Ramos (cell line): ENCODE results near the gene PLA2G12B.
"Not testable (repeated sequence)": the region's sequence is repeated elsewhere in the genome, so short reads cannot be mapped to it uniquely, and the experiment has no call there.

Experiments used
- in situ Hi-C: fragments of 300-500 bp; cut with MboI; formaldehyde crosslinking; loops from one replicate; pipeline ENCODE4 v1.14.3; 2022; ENCODE audit warnings: low sequenced_read_pairs; ENCODE audit not compliant: unreplicated experiment

The PLA2G12B gene, protein sequence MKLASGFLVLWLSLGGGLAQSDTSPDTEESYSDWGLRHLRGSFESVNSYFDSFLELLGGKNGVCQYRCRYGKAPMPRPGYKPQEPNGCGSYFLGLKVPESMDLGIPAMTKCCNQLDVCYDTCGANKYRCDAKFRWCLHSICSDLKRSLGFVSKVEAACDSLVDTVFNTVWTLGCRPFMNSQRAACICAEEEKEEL

DNA sequence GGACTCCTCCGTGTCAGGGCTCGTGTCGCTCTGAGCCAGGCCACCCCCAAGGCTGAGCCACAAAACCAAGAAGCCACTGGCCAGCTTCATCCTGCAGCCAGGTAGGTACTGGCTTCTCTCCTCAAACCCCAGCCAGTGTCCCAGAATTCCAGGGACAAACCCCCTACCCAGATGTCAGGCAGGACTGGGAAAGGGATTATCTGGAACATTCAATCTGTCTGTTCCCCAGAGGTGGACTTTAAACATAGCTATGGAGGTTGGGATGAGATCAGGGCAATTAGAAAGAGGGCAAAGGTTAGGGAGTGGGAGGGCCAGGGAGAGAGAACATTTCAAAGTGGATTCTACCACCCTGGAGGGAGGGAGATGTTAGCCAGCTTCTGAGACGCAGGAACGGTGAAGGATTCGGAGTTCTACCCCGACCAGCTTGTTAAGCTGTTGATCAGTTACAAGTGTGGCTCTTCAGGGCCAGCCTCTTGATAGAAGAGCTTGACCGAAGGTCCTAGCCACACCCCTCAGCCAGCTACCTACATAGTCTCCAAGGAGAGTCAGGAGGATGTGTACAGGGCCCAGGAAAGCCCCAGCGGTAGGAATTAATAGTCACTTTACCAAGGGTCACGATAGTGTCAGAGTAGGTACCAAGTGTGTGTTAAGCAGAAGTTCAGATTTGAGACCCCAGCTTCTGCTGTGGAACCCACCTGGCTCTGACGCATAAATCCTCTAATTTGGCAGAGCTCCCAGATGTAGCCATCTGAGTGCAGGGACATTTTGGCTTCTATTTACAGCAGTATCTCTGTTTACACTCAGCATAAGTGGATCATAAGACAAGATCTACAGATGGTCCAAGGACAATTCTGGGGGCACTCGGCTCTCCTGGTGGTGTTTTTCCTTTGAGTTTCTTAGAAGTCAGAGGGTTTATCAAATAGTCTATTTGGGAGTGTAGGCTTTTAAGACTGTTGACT is at the start of gene PLA2G12B:
TSS of gene PLA2G12B (minus strand) at position 211 of the 959 bp plus-strand sequence. CDS start at position 90, 121 bp downstream.
- in situ Hi-C loops, result no loop called here

DNA sequence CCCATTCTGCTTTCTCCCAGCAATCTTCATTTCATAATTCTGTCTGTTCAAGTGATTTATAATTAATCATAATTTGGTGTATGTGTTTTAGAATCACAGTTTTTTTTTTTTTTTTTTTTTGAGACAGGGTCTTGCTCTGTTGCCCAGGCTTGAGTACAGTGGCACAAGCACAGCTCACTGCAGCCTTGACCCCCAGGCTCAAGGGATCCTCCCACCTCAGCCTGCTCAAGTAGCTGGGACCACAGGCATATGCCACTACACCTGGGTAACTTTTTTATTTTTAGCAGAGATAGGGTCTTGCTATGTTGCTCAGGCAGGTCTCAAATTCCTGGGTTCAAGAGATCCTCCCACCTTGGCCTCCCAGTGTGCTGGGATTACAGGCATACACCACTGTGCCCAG is 49.2 kb upstream of the PLA2G12B start:
- in situ Hi-C loops, result no loop called here

DNA sequence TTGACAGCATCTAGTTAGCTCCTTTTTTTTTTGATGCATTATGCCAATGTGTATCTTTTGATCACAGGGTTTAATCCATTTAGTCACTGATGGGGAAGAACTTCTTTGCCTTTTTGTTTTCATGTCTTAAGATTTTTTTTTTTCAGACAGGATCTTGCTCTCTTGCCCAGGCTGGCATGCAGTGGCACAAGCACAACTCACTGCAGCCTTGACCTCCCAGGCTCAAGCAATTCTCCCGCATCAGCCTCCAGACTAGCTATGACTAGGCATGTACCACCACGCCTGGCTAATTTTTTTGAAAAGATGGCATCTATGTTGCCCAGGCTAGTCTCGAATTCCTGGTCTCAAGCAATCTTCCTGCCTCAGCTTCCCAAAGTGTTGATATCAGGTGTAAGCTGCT is 46.4 kb upstream of the PLA2G12B start:
- in situ Hi-C loops, result no loop called here

DNA sequence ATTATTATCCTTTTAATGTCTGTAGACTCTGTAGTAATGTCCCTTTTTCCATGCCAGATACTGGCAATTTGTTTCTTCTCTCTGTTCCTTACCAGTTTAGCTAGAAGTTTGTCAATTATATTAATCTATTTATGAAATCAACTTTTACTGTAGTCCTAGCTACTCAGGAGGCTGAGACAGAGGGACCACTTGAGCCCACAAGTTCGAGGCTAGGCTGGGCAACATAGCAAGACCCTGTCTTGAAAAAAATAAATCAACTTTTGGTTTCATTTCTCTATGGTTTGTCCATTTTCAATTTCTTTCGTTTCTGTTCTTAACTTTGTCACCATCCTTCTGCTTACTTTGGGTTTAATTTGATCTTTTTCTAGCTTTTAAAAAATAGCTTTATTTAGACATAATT is 42.5 kb upstream of the PLA2G12B start:
- in situ Hi-C loops, result no loop called here

DNA sequence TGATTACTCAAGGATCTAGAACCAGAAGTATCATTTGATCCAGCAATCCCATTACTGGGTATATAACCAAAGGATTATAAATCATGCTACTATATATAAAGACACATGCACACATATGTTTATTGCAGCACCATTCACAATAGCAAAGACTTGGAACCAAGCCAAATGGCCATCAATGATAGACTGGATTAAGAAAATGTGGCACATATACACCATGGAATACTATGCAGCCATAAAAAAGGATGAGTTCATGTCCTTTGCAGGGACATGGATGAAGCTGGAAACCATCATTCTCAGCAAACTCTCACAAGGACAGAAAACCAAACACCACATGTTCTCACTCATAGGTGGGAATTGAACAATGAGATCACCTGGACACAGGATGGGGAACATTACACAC is 40.9 kb upstream of the PLA2G12B start:
- in situ Hi-C loops, result not testable (repeated sequence)

DNA sequence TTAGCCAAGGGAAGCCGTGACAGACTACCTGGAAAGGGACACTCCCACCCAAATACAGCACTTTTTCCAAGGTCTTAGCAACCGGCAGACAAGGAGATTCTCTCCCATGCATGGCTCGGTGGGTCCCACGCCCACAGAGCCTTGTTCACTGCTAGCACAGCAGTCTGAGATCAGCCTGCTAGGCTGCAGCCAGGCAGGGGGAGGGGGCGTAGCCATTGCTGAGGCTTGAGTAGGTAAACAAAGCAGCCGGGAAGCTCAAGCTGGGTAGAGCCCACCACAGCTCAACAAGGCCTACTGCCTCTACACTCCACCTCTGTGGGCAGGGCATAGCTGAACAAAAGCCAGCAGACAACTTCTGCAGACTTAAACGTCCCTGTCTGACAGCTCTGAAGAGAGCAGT is 35.2 kb upstream of the PLA2G12B start:
- in situ Hi-C loops, result not testable (repeated sequence)

DNA sequence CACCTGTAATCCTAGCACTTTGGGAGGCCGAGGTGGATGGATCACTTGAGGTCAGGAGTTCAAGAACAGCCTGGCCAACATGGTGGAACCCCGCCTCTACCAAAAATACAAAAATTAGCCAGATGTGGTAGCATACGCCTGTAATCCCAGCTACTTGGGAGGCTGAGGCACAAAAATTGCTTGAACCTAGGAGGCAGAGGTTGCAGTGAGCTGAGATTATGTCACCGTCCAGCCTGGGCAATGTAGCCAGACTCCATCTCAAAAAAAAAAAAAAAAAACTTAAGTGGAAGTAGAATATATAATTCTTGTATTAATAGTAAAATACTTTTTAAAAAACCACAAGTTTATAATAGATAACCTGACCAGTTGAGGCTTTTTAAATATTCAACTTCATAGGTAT is 30.0 kb upstream of the PLA2G12B start:
- in situ Hi-C loops, result not testable (repeated sequence)

DNA sequence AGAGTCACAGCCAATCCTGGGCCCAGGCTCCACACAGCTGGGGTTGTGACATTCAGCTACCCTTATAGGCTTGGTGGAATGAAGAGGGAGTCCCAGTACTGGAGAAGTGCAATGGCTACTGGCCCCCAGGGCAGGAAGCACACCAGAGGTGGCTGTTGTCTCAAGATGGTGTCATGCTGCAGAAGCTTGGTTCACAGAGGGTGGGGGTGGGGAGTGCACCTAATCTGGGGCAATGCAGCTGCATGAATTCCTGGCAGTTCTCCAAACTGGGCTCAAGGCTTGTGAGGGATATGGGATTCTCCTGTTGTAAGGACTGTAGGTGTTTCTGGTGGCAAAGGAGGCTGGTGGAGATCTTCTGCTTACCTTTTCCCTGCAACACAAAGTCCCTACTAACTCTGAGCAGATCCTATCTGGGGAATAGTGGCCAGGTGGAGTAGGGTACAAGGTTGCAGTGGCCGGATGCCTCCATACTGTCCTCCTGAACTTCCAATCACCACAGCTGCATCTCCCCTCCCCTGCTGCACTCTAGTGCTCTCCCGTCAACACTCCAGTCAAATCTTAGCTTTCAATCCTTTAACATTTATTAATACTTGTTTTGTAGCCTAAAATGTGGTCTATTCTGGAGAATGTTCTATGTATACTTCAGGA is 27.4 kb upstream of the PLA2G12B start:
- in situ Hi-C loops, result no loop called here

DNA sequence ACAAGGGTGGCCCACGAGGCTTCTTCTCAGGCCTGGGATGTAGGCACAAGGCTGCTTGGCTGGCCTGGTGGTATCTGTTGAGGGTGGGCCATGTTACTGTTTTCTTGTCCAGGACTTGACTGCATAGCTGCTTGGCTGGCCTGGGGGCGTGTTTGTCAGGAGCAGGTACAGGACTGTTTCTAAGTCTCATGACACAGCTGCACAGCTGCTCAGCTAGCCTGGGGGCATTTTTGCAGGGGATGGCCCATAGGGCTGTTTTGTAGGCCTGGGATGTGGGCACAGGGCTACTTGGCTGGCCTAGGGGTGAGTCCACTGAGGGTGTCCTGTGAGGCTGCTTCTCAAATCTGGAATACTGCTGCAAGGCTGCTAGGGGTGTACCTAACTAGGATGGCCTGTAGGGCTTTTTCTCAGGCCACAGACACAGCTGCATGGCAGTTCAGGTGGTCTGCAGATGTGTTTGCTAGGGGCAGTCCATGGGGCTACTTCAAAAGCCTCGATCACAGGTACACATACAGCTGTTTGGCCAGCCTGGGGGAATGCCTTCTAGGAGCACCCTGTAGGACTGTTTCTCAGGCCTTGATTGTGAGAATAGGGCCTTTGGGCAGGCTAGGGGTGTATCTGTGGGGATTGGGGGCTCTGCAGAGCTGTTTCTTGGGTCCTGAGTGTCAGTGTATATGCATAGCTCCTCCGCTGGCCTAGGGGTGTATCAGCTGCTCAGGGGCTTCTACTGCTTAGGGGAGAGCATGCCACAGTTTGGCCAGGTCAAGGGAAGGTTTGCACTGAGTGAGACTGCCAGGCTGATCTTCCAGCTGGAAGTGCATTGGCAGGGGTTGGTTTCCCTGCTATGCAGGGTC is 26.6 kb upstream of the PLA2G12B start:
- in situ Hi-C loops, result no loop called here

DNA sequence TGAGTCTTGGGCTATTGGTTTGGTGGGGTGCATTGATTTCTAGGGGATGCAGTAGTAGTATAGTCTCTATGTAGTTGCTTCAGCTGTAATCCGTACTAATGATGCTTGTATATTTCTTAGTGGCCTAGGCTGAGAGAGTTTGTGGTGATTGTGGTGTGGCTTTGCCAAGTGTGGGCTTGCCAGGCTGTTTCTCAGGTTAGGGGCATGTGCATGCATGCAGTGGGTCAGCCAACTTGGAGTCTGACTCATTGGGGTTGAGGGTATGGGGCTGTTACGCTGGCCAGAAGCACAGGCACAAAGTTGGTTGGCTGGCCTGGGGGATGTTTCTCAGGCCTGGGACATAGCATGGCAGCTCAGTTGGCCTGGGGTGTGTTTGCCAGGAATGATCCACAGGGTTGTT is 25.7 kb upstream of the PLA2G12B start:
- in situ Hi-C loops, result no loop called here

DNA sequence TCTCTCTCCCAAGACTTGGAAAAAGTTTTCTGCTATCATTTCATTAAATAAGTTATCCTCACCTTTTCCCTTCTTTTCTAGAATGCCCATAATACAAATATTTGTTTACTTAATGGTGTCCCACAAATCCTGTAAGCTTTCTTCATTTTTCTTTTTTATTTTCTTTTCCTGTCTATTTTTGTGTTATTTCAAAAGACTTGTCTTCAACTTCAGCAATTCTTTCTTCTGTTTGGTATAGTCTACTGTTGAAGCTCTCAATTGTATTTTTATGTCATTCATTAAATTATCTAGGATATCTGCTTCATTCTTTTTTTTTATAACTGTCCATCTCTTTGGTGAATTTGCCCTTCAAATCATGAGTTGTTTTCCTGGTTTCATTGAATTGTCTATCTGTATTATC is 25.1 kb upstream of the PLA2G12B start:
- in situ Hi-C loops, result no loop called here

DNA sequence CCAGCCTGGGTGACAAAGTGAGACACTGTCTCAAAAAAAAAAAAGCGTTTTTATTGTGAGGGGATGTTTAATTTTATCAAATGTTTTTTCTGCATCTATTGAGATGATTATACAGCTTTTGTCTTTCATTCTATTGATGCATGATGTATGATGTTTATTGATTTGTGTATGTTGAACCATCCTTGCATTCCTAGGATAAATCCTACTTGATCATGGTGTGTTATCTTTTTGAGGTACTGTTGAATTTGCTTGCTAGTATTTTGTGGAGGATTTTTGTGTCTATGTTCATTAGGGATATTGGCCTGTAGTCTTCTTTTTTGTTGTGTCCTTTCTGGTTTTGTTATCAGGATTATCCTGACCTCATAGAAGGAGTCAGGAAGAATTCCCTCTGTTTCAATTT is 22.3 kb upstream of the PLA2G12B start:
- in situ Hi-C loops, result no loop called here

DNA sequence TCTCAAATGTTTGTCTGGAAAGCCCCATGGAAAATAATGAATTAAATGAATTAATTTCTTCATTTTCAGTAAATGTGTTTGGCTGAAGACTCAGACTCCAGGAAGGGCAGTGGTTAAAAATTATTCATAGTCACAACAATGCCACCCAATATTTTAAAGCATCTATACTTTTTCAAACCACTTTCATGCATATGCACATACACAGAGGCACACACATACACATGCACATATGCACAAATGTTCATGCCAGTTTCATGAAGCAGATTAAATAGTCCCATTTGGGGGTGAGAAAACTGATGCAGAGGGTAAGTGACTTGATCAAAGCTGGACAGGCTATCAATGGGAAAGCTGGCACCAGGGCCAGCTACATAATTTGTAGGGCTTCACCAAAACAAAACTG is 1.4 kb upstream of the PLA2G12B start:
- in situ Hi-C loops, result no loop called here

DNA sequence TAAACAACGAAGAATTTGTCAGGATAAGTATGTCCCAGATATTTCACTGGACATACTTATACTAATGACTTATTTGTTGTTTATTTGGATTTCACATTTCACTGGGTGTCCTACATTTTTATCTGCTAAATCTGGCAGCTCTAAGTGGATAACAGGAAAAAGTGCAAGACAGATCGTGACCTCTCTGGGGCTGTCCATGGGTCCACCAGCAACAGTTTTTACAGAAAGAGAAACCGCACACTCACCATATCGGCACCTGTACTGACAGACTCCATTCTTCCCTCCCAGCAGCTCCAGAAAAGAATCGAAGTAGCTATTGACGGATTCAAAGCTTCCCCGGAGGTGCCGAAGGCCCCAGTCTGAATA is 393 bp downstream of the PLA2G12B start:
- in situ Hi-C loops, result no loop called here

DNA sequence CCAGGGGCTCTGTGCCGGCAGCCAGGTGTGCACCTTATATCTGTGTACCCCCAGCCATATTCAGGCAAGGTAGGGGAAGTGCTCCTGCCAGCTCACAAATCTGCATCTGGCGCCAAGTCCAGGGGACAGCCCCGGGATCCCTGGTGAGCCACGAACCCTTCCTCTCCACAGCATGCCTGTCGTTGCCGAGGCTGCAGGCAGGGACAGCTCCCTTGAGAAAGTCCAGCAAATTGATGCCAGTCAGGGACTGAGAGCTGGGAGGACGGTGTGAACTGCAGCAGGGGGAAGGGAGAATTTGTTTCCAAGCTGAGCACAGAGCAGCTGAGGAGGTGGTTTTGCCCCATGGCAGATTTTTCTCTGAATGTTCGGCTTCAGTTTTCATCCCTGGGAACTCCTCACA is 919 bp downstream of the PLA2G12B start:
- in situ Hi-C loops, result no loop called here

DNA sequence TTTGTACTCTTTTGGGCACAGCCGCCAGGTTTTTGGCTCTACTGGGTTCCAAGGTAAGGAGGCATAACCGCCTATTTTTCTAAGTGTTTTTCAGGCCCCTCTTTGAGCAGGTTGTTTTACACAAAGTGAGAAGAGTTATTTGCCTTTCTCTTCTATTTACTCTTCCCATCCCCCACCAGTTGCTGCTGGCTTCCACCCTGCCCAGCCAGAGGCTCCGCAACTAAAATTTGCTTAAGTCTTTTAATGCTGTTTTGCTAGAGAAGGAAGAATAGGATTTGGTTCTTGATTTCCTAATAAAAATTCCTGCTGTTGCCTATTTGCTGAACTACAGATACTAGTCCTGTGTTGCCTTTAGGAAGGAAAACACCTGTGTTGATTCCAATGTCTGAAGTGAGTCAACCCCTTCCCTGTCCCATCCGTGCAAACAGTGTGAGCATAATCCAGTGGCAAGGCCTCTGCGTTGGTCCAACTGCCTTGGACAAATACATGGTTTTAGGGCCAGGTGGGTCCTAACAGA is 1.9 kb downstream of the PLA2G12B start:
- in situ Hi-C loops, result no loop called here

DNA sequence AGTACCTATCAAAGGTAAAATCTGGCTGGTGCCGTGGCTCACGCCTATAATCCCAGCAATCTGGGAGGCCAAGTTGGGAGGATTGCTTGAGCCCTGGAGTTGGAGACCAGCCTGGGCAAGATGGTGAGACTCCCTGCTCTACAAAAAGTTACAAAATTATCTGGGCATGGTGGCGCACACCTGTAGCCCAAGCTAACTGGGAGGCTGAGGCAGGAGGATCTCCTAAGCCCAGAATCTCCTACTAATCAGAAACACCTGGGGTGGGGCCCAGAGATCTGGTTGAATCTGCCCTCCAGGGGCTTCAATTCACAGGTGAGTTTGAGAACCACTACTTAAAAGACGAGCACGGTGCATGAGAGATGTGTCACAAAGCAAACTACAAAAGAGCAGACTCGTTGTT is 2.4 kb downstream of the PLA2G12B start:
- in situ Hi-C loops, result no loop called here

DNA sequence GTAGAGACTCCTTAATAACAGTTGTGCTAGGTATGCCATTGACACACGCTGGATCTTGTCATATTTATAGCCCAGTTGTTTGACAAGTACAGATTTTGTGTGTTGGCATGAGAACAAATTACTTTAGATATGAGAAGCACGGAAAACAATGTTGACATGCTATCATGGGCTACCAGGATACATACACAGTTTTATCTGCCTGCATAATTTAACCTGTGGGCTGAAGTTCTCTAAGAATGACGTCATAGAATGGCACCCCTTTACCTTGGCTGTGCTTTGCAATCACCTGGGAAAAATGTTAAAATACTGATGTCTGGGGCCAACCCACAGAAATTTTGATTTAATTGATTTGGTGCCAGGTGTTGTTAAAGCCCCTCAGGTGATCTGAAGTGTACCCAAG is 2.8 kb downstream of the PLA2G12B start:
- in situ Hi-C loops, result no loop called here

DNA sequence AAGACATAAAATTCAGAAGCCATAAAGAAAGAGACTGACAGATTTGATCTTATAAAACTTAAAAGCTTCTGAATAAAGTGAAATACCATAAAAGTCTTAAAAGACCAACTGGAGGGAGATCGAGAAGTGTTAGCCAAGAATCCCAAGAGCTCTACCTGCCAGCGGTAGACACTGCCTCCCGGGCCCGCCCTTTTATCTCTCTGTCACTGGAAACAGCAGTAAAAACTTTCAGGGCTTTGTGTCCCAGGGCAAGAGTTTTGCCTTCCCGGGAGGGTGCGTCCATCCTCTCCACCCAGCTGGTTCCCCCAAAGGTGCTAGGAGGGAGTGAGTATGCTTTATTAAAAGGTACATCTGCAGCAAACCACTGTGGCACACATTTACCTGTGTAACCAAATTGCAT is 5.8 kb downstream of the PLA2G12B start:
- in situ Hi-C loops, result no loop called here

DNA sequence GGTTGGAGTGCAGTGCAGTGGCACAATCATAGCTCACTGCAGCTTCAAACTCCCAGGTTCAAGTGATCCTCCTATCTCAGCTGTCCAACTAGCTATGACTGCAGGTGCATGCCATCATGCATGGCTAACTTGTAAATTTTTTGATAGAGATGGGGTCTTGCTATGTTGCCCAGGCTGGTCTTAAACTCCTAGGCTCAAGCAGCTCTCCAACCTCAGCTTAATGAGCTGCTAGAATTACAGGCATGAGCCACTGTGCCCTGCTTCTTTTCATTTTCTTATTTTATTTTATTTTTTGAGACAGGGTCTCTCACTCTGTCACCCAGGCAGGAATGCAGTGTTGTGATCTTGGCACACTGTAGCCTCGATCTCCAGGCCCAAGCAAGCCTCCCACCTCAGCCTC is 7.6 kb downstream of the PLA2G12B start:
- in situ Hi-C loops, result no loop called here
